ENCODE data around the gene SEMA3D.

Gene SEMA3D

DNA sequence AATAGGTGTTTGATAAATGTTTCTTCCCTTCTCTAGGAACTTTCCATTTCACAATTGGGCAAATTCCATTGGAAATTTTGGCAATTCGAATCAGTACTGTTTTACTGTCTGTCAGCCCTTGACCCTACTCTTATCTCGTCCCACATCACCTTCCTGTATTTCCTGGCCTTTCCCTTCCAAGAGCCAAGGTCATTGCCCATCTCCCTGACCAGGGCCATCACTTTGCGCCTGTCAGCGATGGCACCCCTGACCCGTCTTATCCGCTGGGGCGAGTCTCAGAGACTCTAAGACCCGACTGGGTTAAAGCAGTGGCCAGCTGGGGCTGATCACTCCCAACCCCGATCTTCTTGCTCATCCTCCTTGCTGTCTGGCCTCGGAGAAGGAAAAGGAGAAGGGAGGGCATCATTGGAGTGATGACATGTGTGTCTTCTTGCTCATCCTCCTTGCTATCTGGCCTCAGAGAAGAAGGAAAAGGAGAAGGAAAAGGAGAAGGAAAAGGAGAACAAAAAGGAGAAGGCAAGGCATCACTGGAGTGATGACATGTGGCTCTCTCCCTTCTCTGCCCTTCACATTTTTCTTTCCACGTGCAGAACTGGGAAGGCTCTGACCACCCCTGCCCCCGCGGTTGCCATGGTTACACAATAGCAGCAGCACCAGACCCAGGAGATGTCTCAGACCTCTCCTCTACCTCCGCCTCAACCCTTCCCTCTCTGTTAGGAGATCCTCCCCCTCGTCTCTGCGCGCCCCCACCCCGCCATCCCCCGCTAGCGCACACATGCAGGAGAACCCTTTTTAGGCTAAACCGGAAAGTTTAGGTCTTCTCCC lies 2.0 kb downstream of the SEMA3D start:
- DNase-seq (ENCODE audit: low read depth in 1 of 2, low spot score in 1 of 2), result no peak

DNA sequence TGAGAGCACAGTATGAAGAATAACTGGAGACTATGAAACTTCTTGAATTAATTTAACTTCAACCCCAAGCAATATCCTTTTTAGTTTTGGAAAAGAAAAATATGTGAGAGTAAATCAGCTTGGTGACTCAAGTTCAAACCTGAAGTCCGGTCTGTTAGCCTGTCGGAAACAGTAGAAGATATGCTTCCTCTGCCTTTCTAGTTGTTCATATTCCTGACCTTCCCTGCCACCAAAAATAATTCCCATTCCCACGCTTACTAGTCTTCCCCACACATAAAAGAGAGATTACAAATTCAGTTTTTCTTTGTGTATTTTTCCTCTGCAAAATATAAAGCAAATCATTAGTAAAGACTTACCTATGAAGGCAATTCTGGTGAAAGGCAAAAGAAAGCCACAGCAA lies 3.6 kb downstream of the SEMA3D start:
- no peak for DNase-seq (ENCODE audit: low read depth in 1 of 2, low spot score in 1 of 2)

DNA sequence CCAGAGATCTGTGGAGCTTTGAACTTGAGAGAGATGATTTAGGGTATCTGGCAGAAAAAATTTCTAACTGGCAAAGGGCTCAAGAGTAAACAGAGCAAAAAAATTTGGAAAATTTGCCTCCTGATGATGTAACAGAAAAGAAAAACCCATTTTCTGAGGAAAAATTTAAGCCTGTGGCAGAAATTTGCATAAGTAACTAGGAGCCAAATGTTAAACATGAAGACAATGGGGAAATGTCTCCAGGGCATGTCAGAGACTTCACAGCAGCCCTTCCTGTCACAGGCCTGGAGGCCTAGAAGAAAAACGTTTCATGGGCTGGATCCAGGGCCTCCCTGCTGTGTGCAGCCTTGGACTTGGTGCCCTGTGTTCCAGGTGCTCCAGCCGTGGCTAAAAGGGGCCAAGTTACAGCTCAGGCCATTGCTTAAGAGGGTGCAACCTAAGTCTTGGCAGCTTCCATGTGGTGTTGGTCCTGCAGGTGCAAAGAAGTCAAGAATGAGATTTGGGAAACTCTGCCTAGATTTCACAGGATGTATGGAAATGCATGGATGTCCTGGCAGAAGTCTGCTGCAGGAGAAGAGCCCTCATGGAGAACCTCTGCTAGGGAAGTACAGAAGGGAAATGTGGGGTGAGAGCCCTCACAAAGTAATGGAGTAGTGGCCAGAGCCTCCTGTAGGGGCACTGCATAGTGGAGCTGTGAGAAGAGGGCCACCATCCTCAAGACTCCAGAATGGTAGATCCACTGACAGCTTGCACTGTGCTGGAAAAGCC lies 8.1 kb downstream of the SEMA3D start:
- DNase-seq (ENCODE audit: low read depth in 1 of 2, low spot score in 1 of 2), result no peak

DNA sequence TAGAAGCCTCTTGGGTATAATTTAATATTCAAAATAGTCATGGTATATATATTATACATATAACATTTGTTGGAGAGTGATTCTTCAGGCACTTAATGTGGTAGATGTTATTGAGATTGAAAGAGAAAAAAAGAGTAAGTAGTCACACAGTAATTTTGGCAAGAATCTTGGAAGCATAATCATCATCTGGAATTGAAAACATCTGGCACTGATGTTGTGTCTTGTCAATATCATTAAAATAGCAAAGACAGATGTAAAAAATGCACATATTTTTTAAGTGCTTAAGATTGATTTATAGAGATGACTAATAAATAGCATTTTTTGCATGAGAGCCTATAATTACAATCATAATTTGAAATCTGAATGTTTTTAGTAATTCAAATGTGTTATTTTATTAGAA lies 9.5 kb downstream of the SEMA3D start:
- no peak for DNase-seq (ENCODE audit: low read depth in 1 of 2, low spot score in 1 of 2)

DNA sequence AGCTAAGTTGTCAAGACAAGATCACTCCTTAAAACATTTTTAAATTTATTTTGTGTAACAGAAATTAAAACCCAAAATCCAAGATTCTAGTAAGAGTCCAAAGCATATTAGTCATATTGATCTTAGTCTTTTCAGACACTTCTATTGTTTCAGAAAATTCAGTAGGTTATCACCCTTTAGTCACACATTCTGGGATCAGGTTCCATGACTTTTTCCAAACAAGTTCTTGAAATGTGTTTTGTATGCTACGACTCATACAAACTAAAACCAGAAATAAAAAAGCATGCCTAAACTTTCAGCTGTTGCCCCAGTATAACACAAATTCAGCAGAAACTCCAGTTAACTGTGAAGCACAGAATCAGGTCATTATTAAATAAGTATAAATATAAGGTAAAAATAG lies 10.7 kb downstream of the SEMA3D start:
- DNase-seq (ENCODE audit: low read depth in 1 of 2, low spot score in 1 of 2), result no peak

DNA sequence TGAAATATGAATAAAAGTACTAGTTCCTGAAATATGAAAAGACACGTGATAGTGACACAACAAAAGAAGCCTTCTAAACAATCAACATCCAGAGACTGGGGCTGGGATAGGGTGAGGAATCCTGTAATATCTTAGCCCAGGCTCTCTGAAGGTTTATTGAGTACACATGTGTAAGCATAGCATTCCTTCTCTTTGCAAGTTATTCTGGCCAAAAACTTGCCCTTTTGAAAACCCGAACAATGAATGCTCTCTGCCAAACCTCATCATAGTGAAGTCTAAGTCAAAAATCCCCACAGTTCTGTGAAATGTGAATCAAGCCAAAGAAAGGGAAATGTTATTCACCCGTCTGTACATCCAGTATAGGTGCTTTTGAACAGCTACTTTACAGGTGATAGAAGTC lies 11.6 kb downstream of the SEMA3D start:
- DNase-seq (ENCODE audit: low read depth in 1 of 2, low spot score in 1 of 2), result no peak

DNA sequence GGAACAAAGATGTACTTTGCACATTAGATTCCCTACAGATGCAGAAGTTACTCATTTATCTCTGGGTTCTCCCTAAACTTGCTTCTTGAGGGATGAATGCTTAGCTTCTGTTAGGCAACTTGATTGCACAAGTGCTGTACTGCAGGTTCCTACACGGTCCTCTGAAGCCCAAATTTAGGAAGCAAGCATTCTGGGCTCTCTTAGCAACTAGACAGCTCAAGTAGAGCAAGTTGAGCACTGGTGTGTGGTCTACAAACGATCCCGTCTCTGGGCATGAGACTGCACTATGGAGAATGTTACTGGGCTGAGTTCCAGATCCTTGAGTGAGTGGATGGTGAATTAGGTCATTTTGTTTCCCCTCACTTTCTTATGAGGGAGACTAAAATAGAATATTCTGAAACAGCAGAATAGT lies 14.3 kb downstream of the SEMA3D start:
- no peak for DNase-seq (ENCODE audit: low read depth in 1 of 2, low spot score in 1 of 2)

DNA sequence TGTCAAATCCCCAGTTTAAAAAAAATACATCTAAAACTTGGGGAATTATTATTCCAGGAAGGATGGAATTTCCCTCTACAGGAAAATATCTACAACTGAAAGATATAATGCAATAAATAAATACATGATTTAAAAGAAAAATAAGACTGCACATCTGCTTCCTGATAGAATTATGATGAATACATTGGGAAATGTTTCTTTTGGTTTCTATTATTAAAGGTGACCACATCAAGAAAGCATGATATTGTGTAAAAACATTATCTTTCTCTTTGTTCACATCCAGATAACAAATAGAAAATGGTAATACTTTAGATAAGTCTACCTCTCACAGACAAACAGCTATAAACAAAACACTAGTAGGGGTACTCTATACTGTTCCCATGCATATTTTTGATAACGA lies 19.2 kb downstream of the SEMA3D start:
- no peak for DNase-seq (ENCODE audit: low read depth in 1 of 2, low spot score in 1 of 2)

DNA sequence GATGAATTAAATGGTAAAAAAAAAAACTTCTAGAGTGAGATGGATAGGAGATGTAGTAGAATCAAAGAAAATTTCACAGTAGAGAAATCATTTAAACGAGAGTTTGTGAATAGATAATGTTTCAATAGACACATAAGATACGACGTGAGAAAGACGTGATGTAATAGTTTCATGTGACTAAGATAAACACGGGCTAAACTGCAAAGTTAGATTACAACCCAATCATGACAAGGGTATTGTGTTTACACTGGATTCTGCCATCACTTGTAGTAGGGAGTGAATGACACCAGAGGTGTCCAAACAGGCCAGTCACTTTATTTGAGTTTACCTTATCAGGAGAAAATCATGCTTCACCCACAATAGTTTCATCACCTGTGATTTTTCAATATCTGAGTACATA lies 21.6 kb downstream of the SEMA3D start:
- no peak for DNase-seq (ENCODE audit: low read depth in 1 of 2, low spot score in 1 of 2)

DNA sequence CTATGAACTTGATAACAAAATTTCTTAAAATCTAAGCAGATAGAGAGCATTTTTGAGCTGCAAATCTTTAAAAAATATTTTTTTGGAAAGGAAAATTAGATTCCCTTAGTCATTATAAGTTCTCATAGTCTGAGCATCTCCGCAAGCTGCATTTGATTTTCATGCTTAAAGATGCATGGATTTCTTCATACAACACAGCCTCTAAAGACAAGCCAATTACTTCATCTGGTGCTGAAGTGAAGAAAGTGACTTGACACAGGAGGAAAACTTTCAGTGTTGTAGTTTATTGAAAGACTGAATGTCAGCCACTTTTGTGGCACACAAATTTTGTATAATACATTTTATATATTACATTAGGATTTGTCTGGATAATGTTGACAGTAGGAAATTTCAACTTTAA lies 22.5 kb downstream of the SEMA3D start:
- DNase-seq (ENCODE audit: low read depth in 1 of 2, low spot score in 1 of 2), result no peak

DNA sequence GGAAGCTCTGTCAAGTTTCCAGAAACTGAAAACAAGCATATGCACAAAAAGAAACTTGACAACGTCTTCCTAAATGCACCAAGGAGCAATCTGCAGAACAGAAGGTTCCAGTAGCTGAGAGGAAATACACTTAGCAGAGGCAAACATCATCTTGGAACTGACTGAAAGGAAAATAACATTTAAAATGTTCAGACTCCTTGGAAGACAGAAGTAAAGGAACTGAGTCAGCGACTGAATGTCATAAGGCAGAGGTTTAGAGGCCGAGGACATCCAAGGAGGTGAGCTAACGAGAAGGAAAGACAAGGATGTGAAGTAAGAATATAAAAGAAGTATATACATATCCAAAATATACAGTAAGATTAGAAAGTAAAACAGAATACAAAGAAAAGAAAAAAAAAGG lies 24.1 kb downstream of the SEMA3D start:
- no peak for DNase-seq (ENCODE audit: low read depth in 1 of 2, low spot score in 1 of 2)

DNA sequence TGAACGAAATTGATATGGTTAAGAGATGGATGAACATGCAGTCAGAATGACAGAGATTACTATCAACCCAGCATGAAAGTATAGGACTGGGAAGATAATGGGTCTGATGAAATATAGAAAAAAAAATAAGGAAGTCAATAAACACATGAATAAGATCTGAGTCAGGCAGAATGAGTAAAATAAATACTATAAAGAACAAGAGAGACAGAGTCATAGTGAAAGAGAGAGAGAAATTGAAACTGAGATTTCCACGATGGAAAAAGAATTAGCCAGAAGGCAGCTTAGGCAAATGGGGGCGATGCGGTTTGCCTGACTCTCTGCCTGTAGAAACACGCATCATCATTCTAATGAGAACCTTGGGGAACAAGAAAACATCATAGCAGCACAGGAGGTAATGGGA lies 26.6 kb downstream of the SEMA3D start:
- no peak for DNase-seq (ENCODE audit: low read depth in 1 of 2, low spot score in 1 of 2)

DNA sequence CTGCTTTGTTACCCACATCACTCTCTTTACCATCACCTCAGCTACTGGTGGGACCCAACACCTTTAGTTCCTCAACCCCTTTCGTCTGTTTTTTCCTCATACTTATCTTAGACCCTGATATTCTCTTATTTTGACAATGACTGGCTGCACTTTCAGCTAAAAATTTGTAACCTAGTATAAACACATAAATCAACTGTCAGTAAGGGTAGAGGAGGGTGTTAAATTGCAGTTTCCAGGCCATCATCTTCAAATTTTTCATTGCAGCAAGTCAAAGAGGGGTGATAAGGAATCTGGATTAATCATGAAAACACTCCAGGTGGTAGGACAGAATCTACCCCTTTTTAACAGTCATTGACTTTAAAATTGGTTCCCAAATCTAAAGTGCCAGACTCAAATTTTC lies 27.9 kb downstream of the SEMA3D start:
- no peak for DNase-seq (ENCODE audit: low read depth in 1 of 2, low spot score in 1 of 2)

DNA sequence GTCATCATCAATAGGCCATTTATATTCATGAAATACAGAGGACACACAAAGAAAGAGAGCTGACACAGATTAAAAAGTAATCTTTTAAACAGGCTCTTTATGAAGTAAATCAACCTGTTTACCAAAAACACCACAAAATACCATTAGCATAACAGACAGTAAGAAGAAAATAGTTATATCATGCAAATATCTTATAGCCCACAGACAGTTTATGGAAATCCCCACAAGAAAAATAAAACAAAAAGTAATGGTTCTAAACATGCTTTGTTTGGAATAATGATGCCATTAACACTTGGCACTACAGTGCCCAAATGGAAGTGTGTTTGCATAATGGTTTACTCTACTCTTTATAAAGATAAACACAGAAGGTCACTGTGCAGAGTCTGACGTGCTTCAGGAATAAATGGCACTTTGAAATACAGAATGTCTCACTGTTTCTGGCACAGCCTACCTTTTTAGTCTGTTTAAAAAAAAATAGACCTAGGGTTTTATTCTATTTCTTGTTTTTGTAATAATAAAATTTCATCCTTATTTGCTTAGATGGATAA lies 30.1 kb downstream of the SEMA3D start:
- no peak for DNase-seq (ENCODE audit: low read depth in 1 of 2, low spot score in 1 of 2)

DNA sequence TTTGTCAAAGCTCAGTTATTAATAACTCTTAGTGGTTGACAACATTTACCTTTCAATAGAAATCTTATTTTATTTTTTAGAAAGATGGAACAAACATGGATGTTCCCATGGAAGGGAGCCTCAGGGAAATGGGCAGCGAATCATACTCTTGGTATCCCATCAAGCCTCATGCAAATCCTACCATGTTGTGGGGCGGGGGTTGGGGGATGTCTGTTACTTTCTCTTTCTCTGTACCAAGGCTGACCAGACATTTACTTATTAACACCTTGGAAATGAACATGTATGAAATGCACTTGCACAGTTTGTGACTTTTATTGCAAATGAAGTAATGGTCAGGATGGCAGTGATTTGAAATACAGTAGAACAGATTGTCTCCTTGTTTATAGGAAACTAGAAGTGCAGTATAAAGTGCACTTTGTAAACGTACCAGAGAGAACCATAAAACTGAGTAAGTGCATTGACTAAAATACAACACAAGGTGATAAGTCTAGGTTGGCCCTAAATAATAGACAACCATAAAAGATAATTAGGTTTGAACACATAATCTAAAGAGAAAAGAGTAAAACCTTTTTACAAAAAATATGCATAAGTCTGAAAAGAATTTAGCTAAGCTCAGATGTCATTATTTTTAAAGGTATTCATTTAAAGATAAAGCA lies 32.4 kb downstream of the SEMA3D start:
- DNase-seq (ENCODE audit: low read depth in 1 of 2, low spot score in 1 of 2), result no peak

DNA sequence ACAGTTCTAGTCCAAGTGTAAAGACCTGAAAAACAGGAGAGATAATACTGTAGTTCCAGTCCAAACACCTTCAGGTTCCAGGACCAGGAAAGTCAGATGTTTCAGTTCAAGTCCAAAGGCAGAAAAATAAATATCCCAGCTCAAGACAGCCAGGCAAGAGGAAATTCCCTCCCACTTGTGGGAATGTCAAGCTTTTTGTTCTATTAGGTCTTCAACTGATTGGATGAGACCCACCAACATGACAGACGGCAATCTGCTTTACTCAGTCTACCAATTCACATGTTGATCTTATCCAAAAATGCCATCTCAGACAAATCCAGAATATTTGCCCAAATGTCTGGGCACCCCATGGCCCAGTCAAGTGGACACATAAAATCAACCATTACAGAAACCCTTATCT lies 33.1 kb downstream of the SEMA3D start:
- no peak for DNase-seq (ENCODE audit: low read depth in 1 of 2, low spot score in 1 of 2)

DNA sequence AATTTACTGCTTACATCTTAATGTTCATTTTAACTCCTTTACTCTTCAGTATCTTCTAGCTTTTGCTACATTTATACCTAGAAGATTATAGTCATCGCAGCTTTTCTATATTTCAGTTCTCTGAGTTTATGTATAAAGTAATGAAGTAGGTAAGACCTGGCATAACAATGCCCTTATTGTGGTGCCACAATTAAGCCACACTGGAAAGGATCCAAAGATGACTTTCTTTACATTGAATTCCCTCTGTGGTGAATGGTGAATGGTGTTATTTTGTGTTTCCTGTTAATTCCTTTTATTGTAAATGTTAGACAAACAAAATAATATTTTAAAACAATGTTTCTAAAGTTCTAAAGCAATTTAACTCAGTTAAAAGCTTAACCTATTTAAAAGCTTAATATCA lies 36.2 kb downstream of the SEMA3D start:
- DNase-seq (ENCODE audit: low read depth in 1 of 2, low spot score in 1 of 2), result no peak

DNA sequence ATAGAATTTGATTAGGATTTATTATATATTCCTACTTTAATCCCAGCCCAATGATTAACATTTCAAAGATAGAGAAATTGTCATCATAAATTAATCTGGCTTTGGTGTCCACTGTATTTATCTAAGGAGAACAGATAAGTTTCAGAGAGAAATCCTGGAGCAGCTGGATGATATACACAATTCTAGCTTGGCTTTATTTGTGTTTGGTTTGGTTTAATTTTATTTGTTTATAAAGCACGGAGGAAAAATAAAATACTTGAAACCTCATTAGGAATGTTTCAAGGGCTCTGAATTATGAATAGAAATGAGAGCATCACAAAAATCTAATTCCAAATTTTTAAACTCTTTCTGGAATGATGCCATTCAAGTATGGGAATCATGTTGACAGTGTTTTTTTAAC lies 42.1 kb downstream of the SEMA3D start:
- DNase-seq (ENCODE audit: low read depth in 1 of 2, low spot score in 1 of 2), result no peak

DNA sequence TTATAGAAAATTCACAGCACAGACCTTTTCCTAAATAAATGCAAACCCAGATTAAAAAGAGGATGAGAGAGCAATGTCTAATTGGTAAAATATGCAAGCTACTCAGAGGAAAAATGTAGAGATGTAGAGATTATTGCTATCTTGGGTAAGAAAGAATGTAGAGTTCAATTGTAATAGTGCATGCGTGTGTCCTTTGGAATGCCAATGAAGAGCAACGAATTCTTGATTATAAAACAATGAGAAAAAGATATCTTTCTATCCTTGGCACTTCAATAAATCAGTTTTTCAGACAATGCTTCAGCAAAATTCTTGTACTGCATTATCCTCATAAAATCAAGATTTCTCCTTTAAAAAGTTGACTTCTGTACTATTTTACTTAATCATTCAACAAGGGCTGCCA lies 50.9 kb downstream of the SEMA3D start:
- DNase-seq (ENCODE audit: low read depth in 1 of 2, low spot score in 1 of 2), result no peak

DNA sequence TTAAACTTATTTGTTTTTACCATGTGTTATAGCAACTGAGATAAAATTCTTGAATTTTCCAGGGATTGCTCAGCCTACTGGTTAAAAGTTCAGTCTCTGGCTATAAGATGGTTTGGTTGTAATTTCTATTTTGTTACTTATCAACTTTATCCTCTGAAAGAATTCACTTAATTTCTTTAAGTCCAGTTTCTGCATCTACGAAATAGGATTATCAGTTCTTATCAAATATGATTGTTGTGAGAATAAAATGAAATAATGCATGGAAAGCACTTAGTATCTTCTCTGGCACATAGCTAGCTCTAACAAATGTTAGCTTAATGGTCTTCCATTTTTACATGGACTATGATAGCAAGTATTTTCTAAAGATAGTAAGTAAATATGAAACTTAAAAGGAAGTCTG lies 53.3 kb downstream of the SEMA3D start:
- DNase-seq (ENCODE audit: low read depth in 1 of 2, low spot score in 1 of 2), result no peak

DNA sequence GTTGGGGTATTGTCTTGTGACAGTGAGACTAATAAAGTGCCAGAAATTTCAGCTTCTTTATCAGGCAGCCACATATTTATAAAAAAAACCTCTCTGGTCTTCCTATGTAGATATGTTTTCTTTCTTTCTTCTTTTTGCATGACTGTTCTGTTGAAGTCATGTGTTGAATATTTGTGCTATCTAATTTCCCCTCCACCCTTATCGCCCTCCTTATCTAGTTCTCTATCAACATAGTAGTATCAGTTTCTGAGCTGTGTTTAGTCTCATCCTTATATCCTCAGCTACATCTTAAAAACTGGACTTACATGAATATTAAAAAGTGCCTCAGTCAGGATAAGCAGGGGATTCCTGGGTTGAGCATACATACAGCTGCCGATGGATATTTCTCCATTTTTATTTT lies 53.9 kb downstream of the SEMA3D start:
- no peak for DNase-seq (ENCODE audit: low read depth in 1 of 2, low spot score in 1 of 2)

DNA sequence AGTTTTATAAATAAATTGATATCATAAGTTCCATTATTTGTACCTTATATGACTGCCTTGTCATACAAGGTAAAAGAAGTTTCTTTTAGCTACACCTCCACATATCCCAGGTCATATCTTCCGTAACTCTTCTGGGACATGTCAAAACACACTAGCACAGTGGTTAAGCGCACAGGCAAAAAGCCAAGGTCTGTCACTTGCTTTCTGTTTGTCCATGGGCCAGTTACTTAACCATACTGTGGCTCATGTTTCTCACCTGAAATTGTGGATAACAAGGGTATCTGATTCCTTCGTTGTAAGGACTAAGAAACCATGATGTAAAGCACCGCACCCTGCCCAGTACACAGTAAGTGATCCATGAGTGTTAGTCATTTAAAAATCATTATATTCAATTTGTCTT lies 56.2 kb downstream of the SEMA3D start:
- no peak for DNase-seq (ENCODE audit: low read depth in 1 of 2, low spot score in 1 of 2)
